ENCODE data around the gene BAHCC1. TPM values are rescaled to one million over a fixed set of nuclear protein-coding genes. Genes with fewer than 3 reads are reported as not detected.

Gene BAHCC1
- total RNA-seq, 1 experiment from 2014 or later = 9.9 TPM

GRCh38 chr17:81432941-81433340 is 37.7 kb downstream of the BAHCC1 start:
- POLR2A ChIA-PET (ENCODE audit: unreplicated experiment) = no interaction called here
- peaks cover 12% of the 10 kb centered on the region for H3K4me1 ChIP-seq (ENCODE audit: insufficient read depth, low read length)

GRCh38 chr17:81433656-81434055 is 38.4 kb downstream of the BAHCC1 start:
- TF ChIP-seq EZH2phosphoT487 (IDR thresholded peaks at IDR 0.05; ENCODE audit: borderline replicate concordance, low read length) (no peak), EZH2 (IDR thresholded peaks at IDR 0.05; ENCODE audit: low read length, unreplicated experiment) (no peak), CTCF (conservative IDR thresholded peaks at IDR 0.05; ENCODE audit: low read depth, low read length) (no peak)
- no peaks in the 10 kb centered on the region for H3K79me2 ChIP-seq (ENCODE audit: low read length)
- H3K4me1 ChIP-seq (ENCODE audit: insufficient read depth, low read length) = peaks cover 12% of the 10 kb centered on the region
- H3K27me3 ChIP-seq (ENCODE audit: low read length) = no peaks in the 10 kb centered on the region
- CTCF ChIA-PET = no interaction called here
- DNase-seq = no peak
- no peak overlapping the region for H3K27ac ChIP-seq (ENCODE audit: low read length)
- no peaks in the 10 kb centered on the region for H4K20me1 ChIP-seq (ENCODE audit: low read length)
- no peak overlapping the region for H2AFZ ChIP-seq (ENCODE audit: low read length)
- no TSS peak for BruUV-seq (replicated peaks)
- no peaks in the 10 kb centered on the region for H3F3A ChIP-seq (ENCODE audit: low read length, unreplicated experiment)
- H3K9ac ChIP-seq (ENCODE audit: low read length) = no peak overlapping the region
- H3K4me3 ChIP-seq (ENCODE audit: low read length) = no peak overlapping the region
- POLR2A ChIA-PET (ENCODE audit: unreplicated experiment) = no interaction called here
- no peaks in the 10 kb centered on the region for H3K9me2 ChIP-seq (replicated peaks; ENCODE audit: low read length)
- intact Hi-C loops (cut with micrococcal nuclease) = no loop called here
- H3K36me3 ChIP-seq (ENCODE audit: low read depth, low read length) = no peaks in the 10 kb centered on the region
- no peak overlapping the region for H3K4me2 ChIP-seq (ENCODE audit: low read length)
- H3K9me3 ChIP-seq (ENCODE audit: low read length) = no peaks in the 10 kb centered on the region
- ATAC-seq = no peak

More at GRCh38 chr17:81432941-81433340, 37.7 kb downstream of the BAHCC1 start:
- Histone ChIP-seq H3K79me2 (ENCODE audit: low read length) (no peaks in the 10 kb centered on the region), H4K20me1 (ENCODE audit: low read length) (no peaks in the 10 kb centered on the region), H3K9ac (ENCODE audit: low read length) (no peak overlapping the region), H3K36me3 (ENCODE audit: low read depth, low read length) (no peaks in the 10 kb centered on the region), H3K27ac (ENCODE audit: low read length) (no peak overlapping the region), H3K4me2 (ENCODE audit: low read length) (no peak overlapping the region), H2AFZ (ENCODE audit: low read length) (no peak overlapping the region), H3K9me3 (ENCODE audit: low read length) (no peaks in the 10 kb centered on the region), H3K27me3 (ENCODE audit: low read length) (no peaks in the 10 kb centered on the region), H3F3A (ENCODE audit: low read length, unreplicated experiment) (no peaks in the 10 kb centered on the region), H3K4me3 (ENCODE audit: low read length) (no peak overlapping the region), H3K9me2 (replicated peaks; ENCODE audit: low read length) (no peaks in the 10 kb centered on the region)
- intact Hi-C loops (cut with micrococcal nuclease) = no loop called here
- peak; percentile 49 for DNase-seq
- peak; percentile 17 for ATAC-seq
- BruUV-seq (replicated peaks) = no TSS peak
- TF ChIP-seq CTCF (conservative IDR thresholded peaks at IDR 0.05; ENCODE audit: low read depth, low read length) = no peak
- no peak for TF ChIP-seq EZH2phosphoT487 (IDR thresholded peaks at IDR 0.05; ENCODE audit: borderline replicate concordance, low read length)
- no peak for TF ChIP-seq EZH2 (IDR thresholded peaks at IDR 0.05; ENCODE audit: low read length, unreplicated experiment)
- CTCF ChIA-PET = no interaction called here

- TF ChIP-seq EZH2phosphoT487 (IDR thresholded peaks at IDR 0.05; ENCODE audit: borderline replicate concordance, low read length) (no peak), EZH2 (IDR thresholded peaks at IDR 0.05; ENCODE audit: low read length, unreplicated experiment) (no peak), CTCF (conservative IDR thresholded peaks at IDR 0.05; ENCODE audit: low read depth, low read length) (no peak)
- Histone ChIP-seq H3F3A (ENCODE audit: low read length, unreplicated experiment) (no peaks in the 10 kb centered on the region), H3K4me3 (ENCODE audit: low read length) (no peak overlapping the region), H4K20me1 (ENCODE audit: low read length) (no peaks in the 10 kb centered on the region), H3K27ac (ENCODE audit: low read length) (no peak overlapping the region), H3K9ac (ENCODE audit: low read length) (no peak overlapping the region), H3K4me1 (ENCODE audit: insufficient read depth, low read length) (peaks cover 7% of the 10 kb centered on the region), H3K36me3 (ENCODE audit: low read depth, low read length) (no peaks in the 10 kb centered on the region), H3K9me3 (ENCODE audit: low read length) (no peaks in the 10 kb centered on the region), H3K9me2 (replicated peaks; ENCODE audit: low read length) (no peaks in the 10 kb centered on the region), H3K4me2 (ENCODE audit: low read length) (no peak overlapping the region), H2AFZ (ENCODE audit: low read length) (no peak overlapping the region), H3K27me3 (ENCODE audit: low read length) (no peaks in the 10 kb centered on the region), H3K79me2 (ENCODE audit: low read length) (no peaks in the 10 kb centered on the region)
- ATAC-seq (no peak), DNase-seq (no peak)
- BruUV-seq (replicated peaks) = no TSS peak
- ChIA-PET POLR2A (ENCODE audit: unreplicated experiment) (no interaction called here), CTCF (no interaction called here)
- intact Hi-C loops (cut with micrococcal nuclease) = no loop called here
These were observed 38.8 kb downstream of the BAHCC1 start for GRCh38 chr17:81434072-81434471.
